GM12878 (cell line): Measurements from ENCODE around the gene RRAD. TPM values are rescaled to one million over a fixed set of nuclear protein-coding genes. Genes with fewer than 3 reads are reported as not detected.

Source experiments
- ATAC-seq: fragments of 200-7000 bp; cut with Tn5 transposase; 3 replicates; pipeline ENCODE4 v1.9.1; 2020; ENCODE audit warnings: mild to moderate bottlenecking, moderate library complexity
- BruUV-seq: library from RNA; stranded (reverse); fragments of 400-500 nt; replicated peaks from 2 replicates; lab custom pipeline; 2021; lab: Mats Ljungman, UMichigan
- CTCF ChIA-PET: fragments of 300-600 bp; sonication (Branson Sonifier 250); formaldehyde crosslinking; extraction: SDS; loops from one replicate; lab custom pipeline; 2021; ENCODE audit warnings: inconsistent platforms; lab: Yijun Ruan, JAX
- POLR2A ChIA-PET: fragments of 350-600 bp; formaldehyde crosslinking; extraction: SDS; loops from one replicate; lab custom pipeline; 2021; ENCODE audit warnings: inconsistent platforms; lab: Charles Lee
- RAD21 ChIA-PET: fragments of 300-600 bp; sonication (Branson Sonifier 250); formaldehyde crosslinking; loops from one replicate; lab custom pipeline; 2023; ENCODE audit warnings: antibody characterized with exemption; ENCODE audit not compliant: unreplicated experiment; lab: Charles Lee
- SMC1A ChIA-PET: fragments of 300-600 bp; sonication (Branson Sonifier 250); formaldehyde crosslinking; loops from one replicate; lab custom pipeline; 2023; ENCODE audit not compliant: unreplicated experiment, uncharacterized antibody; lab: Charles Lee
- DNase-seq: peaks from one replicate; pipeline ENCODE4 v3.0.0-alpha.2; 2011; ENCODE audit warnings: low read depth, low spot score
- FAIRE-seq: peaks from 3 replicates; lab custom pipeline; 2011; peaks lifted over from hg19 to GRCh38; lab: Jason Lieb, UNC
- H2AFZ ChIP-seq: 2 replicates; pipeline ENCODE4 v1.6.0; 2011; ENCODE audit warnings: low read depth, low read length, control low read depth; ENCODE audit not compliant: control insufficient read depth
- H3K27ac ChIP-seq: 2 replicates; pipeline ENCODE4 v1.5.1; 2011; ENCODE audit warnings: control low read depth; ENCODE audit not compliant: control insufficient read depth, insufficient read depth
- H3K27me3 ChIP-seq, 2 experiments: replicated peaks in 1 of 2; 2 replicates each; pipeline versions ENCODE4 v1.6.0 to v1.6.1; 2011; ENCODE audit warnings: low read length in 1 of 2; ENCODE audit not compliant: control insufficient read depth in 2 of 2, insufficient read depth in 2 of 2
- H3K36me3 ChIP-seq, 2 experiments: 2 replicates each; pipeline ENCODE4 v1.5.1; 2011; ENCODE audit warnings: low read length in 1 of 2; ENCODE audit not compliant: control insufficient read depth in 2 of 2, insufficient read depth in 2 of 2
- H3K4me1 ChIP-seq: 2 replicates; pipeline ENCODE4 v1.6.1; 2011; ENCODE audit warnings: mild to moderate bottlenecking, low read length, moderate library complexity, mixed read lengths; ENCODE audit not compliant: control insufficient read depth, insufficient read depth
- H3K4me2 ChIP-seq: 2 replicates; pipeline ENCODE4 v1.6.0; 2011; ENCODE audit warnings: control low read depth; ENCODE audit not compliant: control insufficient read depth, insufficient read depth
- H3K4me3 ChIP-seq: fragments of 200-600 bp; sonication (generic); 2 replicates; pipeline ENCODE4 v1.5.1; 2016
- H3K79me2 ChIP-seq: 2 replicates; pipeline ENCODE4 v1.6.0; 2011; ENCODE audit warnings: low read length; ENCODE audit not compliant: control insufficient read depth, insufficient read depth
- H3K9ac ChIP-seq: 2 replicates; pipeline ENCODE4 v1.8.0; 2011; ENCODE audit warnings: low read length, control low read depth, mixed read lengths; ENCODE audit not compliant: control insufficient read depth, insufficient read depth
- H3K9me3 ChIP-seq: replicated peaks from 3 replicates; pipeline ENCODE4 v1.5.1; 2011; ENCODE audit warnings: mild to moderate bottlenecking, low read length; ENCODE audit not compliant: control insufficient read depth, insufficient read depth
- H4K20me1 ChIP-seq: 2 replicates; pipeline ENCODE4 v1.6.0; 2011; ENCODE audit not compliant: control insufficient read depth, insufficient read depth
- BMI1 ChIP-seq: fragments of 450-650 bp; IDR thresholded peaks from 2 replicates; pipeline ENCODE4 v1.6.1; 2016; ENCODE audit warnings: mild to moderate bottlenecking, moderate library complexity, borderline replicate concordance
- IKZF2 ChIP-seq, 2 experiments: fragments of 450-650 bp; IDR thresholded peaks; 2 replicates each; pipeline ENCODE4 v1.6.1; 2017; ENCODE audit warnings: mild to moderate bottlenecking in 2 of 2, moderate library complexity in 2 of 2
- JUND ChIP-seq: IDR thresholded peaks from 2 replicates; pipeline ENCODE4 v1.6.1; 2012; ENCODE audit warnings: low read depth, mild to moderate bottlenecking, low read length, improper control_type of control experiment, moderate library complexity
- MEF2B ChIP-seq: fragments of 450-650 bp; IDR thresholded peaks from 2 replicates; pipeline ENCODE4 v1.6.1; 2018; ENCODE audit warnings: mild to moderate bottlenecking, moderate library complexity; ENCODE audit not compliant: partially characterized antibody, poor library complexity, severe bottlenecking
- MTA2 ChIP-seq: fragments of 450-650 bp; IDR thresholded peaks from 2 replicates; pipeline ENCODE4 v1.6.1; 2016; ENCODE audit warnings: low read depth, mild to moderate bottlenecking, moderate library complexity
- NR2F1 ChIP-seq: fragments of 450-650 bp; conservative IDR thresholded peaks from 2 replicates; pipeline ENCODE4 v1.6.1; 2017; ENCODE audit warnings: mild to moderate bottlenecking
- SIN3A ChIP-seq: IDR thresholded peaks from 2 replicates; pipeline ENCODE4 v1.6.1; 2012; ENCODE audit warnings: low read depth, low read length, improper control_type of control experiment
- SMC3 ChIP-seq: IDR thresholded peaks from 2 replicates; pipeline ENCODE4 v1.6.1; 2011; ENCODE audit warnings: low read length, improper control_type of control experiment, borderline replicate concordance
- SP1 ChIP-seq: IDR thresholded peaks from one replicate; pipeline ENCODE4 v1.6.1; 2011; ENCODE audit warnings: low read depth, low read length
- STAT1 ChIP-seq: fragments of 450-650 bp; conservative IDR thresholded peaks from 2 replicates; pipeline ENCODE4 v1.6.1; 2014; ENCODE audit warnings: antibody characterized with exemption, mild to moderate bottlenecking
- STAT3 ChIP-seq: IDR thresholded peaks from 2 replicates; pipeline ENCODE4 v1.6.1; 2011; ENCODE audit warnings: low read depth, low read length, improper control_type of control experiment
- WGBS: methylation state at CpG from one replicate; pipeline ENCODE4 v1.1.6; 2016; ENCODE audit warnings: low lambda C conversion rate; ENCODE audit not compliant: insufficient replicate concordance, insufficient coverage; ENCODE audit errors: missing lambda C conversion rate; 5-methylcytosine and 5-hydroxymethylcytosine counted together
- in situ Hi-C: fragments of 300-500 bp; cut with MboI; formaldehyde crosslinking; loops from 9 replicates; pipeline ENCODE4 v1.14.3; 2018; ENCODE audit warnings: mixed read lengths
- intact Hi-C: fragments of 100-400 bp; cut with micrococcal nuclease; formaldehyde crosslinking; loops from one replicate; pipeline ENCODE4 v1.14.2; 2022; ENCODE audit not compliant: unreplicated experiment
- polyA plus RNA-seq, 11 experiments: library from polyadenylated mRNA; depleted of rRNA in 4 of 11; unstranded in 6 of 11; stranded (reverse) in 5 of 11; fragments of >200 nt; fragmentation: Nextera tagmentation in 4 of 11; fragmentation: Illumina TruSeq in 1 of 11; extraction: Ambion mirVana in 4 of 11; extraction: Trizol in 1 of 11; gene quantifications; 1 replicate in 1 of 11; 2 replicates in 10 of 11; pipeline versions ENCODE4 v1.2.1 to v1.2.3, GENCODE V29; 2011 to 2016; ENCODE audit warnings: inconsistent platforms in 2 of 11, missing spikeins in 2 of 11, low read depth in 1 of 11
- total RNA-seq, 4 experiments: library from RNA; depleted of rRNA in 3 of 4; stranded (reverse); fragments of >200 nt in 3 of 4; fragmentation: Illumina TruSeq in 1 of 4; extraction: Trizol in 1 of 4; gene quantifications; 2 replicates each; pipeline versions ENCODE4 v1.2.1 to v1.2.3, GENCODE V29; 2013 to 2021
- TF ChIP-seq, protein P1 (sequence below): IDR thresholded peaks from 2 replicates; pipeline ENCODE4 v1.6.1; 2012; ENCODE audit warnings: mild to moderate bottlenecking, low read depth, low read length
- TF ChIP-seq, protein P2 (sequence below): fragments of 450-650 bp; IDR thresholded peaks from 2 replicates; pipeline ENCODE4 v1.6.1; 2016; ENCODE audit warnings: mild to moderate bottlenecking

RRAD gene
- total and polyA plus RNA-seq, 10 of the 15 experiments (the other 5 are each of a cell fraction or from before 2014, with no cell fraction given) = 0.11 to 8.5 (median 2.8) TPM

DNA sequence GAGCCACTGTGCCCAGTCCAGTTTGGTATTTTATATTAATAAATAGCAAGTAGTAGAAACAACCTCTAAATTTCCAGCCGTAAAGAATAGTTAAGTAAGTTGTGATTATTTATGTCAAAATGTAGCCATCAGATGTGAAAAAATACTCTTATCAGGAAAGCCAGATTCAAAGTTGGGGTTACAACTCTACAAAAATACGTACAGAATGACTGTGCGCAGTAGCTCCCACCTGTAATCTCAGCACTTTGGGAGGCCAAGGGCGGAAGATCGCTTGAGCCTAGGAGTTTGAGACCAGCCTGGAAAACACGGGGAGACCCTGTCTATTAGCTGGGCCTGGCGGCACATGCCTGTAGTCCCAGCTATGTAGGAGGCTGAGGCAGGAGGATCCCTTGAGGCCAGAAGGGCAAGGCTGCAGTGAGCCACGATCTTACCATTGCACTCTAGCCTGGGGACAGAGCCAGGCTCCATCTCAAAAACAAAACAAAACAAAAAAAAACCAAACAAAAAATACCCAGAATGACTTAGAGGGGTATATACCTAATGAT, 43.3 kb downstream of the RRAD start:
- no peak for FAIRE-seq
- Histone ChIP-seq H3K27me3 (no peaks in the 10 kb centered on the region), H3K4me2 (peak overlapping the region; percentile 99; the same call in 1 of the 2 replicates), H3K9ac (no peak overlapping the region; the same call in 1 of the 2 replicates)
- CTCF ChIA-PET = interaction anchor here (0.6 to 5.2 kb wide), 12 partner anchors 8 to 291 kb away, joined by 3 to 34 read pairs (median 6); partner anchors contain the start of gene NAE1
- 89% methylated on average over 8 of the region's 8 CpGs for WGBS
- TF ChIP-seq STAT3 (no peak), BMI1 (no peak), MTA2 (no peak), SIN3A (no peak), NR2F1 (no peak), SMC3 (no peak), STAT1 (no peak), IKZF2 (IDR thresholded peaks at IDR 0.05) (no peak), JUND (no peak), SP1 (no peak), MEF2B (no peak)
- TF ChIP-seq, protein P1, sequence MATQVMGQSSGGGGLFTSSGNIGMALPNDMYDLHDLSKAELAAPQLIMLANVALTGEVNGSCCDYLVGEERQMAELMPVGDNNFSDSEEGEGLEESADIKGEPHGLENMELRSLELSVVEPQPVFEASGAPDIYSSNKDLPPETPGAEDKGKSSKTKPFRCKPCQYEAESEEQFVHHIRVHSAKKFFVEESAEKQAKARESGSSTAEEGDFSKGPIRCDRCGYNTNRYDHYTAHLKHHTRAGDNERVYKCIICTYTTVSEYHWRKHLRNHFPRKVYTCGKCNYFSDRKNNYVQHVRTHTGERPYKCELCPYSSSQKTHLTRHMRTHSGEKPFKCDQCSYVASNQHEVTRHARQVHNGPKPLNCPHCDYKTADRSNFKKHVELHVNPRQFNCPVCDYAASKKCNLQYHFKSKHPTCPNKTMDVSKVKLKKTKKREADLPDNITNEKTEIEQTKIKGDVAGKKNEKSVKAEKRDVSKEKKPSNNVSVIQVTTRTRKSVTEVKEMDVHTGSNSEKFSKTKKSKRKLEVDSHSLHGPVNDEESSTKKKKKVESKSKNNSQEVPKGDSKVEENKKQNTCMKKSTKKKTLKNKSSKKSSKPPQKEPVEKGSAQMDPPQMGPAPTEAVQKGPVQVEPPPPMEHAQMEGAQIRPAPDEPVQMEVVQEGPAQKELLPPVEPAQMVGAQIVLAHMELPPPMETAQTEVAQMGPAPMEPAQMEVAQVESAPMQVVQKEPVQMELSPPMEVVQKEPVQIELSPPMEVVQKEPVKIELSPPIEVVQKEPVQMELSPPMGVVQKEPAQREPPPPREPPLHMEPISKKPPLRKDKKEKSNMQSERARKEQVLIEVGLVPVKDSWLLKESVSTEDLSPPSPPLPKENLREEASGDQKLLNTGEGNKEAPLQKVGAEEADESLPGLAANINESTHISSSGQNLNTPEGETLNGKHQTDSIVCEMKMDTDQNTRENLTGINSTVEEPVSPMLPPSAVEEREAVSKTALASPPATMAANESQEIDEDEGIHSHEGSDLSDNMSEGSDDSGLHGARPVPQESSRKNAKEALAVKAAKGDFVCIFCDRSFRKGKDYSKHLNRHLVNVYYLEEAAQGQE = no peak
- TF ChIP-seq, protein P2, sequence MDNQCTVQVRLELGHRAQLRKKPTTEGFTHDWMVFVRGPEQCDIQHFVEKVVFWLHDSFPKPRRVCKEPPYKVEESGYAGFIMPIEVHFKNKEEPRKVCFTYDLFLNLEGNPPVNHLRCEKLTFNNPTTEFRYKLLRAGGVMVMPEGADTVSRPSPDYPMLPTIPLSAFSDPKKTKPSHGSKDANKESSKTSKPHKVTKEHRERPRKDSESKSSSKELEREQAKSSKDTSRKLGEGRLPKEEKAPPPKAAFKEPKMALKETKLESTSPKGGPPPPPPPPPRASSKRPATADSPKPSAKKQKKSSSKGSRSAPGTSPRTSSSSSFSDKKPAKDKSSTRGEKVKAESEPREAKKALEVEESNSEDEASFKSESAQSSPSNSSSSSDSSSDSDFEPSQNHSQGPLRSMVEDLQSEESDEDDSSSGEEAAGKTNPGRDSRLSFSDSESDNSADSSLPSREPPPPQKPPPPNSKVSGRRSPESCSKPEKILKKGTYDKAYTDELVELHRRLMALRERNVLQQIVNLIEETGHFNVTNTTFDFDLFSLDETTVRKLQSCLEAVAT = no peak
- TF ChIP-seq, all 136 proteins: peak for 0
- no peak for DNase-seq
- in situ Hi-C loops (no loop called here), intact Hi-C loops (no loop called here)
- no peak for ATAC-seq
- Histone ChIP-seq H3K36me3 (peaks cover 3 to 5% of the 10 kb centered on the region in 2 experiments), H3K27ac (no peak overlapping the region), H3K9me3 (no peaks in the 10 kb centered on the region), H3K4me3 (peak overlapping the region; percentile 40; the same call in 1 of the 2 replicates), H4K20me1 (no peaks in the 10 kb centered on the region), H2AFZ (no peak overlapping the region), H3K4me1 (peaks cover 16% of the 10 kb centered on the region), H3K79me2 (peaks cover 11% of the 10 kb centered on the region)
- ChIA-PET POLR2A (interaction anchor here (0.5 to 1.1 kb wide), 3 partner anchors 9 to 13 kb away, joined by 3 to 5 read pairs (median 4); no protein-coding TSS in a partner anchor), SMC1A (interaction anchor here (0.9 to 2.3 kb wide), 6 partner anchors 8 to 75 kb away, joined by 3 to 8 read pairs (median 4); partner anchors contain the start of gene NAE1), RAD21 (interaction anchor here (0.9 to 2.5 kb wide), 6 partner anchors 8 to 151 kb away, joined by 3 to 12 read pairs (median 4); partner anchors contain the start of gene NAE1)
- no TSS peak for BruUV-seq
